ENCODE results near the gene CPOX. TPM values are rescaled to one million over a fixed set of nuclear protein-coding genes. Genes with fewer than 3 reads are reported as not detected.

The CPOX gene
- total and polyA plus RNA-seq, 10 of the 15 experiments (the other 5 are each of a cell fraction or from before 2014, with no cell fraction given), result 40.7 to 72.6 (median 64.5) TPM

DNA sequence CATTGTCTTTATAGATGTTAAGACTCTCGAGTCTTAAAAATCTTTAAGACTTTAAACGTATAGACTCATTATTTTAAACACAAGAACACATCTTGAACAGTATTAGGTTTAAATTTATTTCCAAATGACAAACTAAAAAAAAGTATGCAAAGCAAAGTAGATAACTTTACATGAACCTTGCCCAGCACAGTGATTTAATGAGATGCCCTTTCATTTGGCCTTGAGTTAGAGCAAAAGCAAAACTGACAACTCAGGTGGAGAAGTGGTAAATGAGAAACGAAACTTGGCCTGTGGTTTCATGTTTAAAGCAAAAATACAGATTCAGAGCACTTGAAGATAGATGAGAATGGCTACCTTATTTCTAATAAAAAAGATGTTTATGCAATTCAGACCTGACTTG, 53.1 kb downstream of the CPOX start (continued):
- TF ChIP-seq IRF4 (IDR thresholded peaks at IDR 0.05; ENCODE audit: low read depth, low read length), result peak; percentile 95
- no peak for TF ChIP-seq EGR1 (IDR thresholded peaks at IDR 0.05; ENCODE audit: borderline replicate concordance in 1 of 2, low read depth in 2 of 2, low read length in 2 of 2)
- no peak for TF ChIP-seq NR2C1 (IDR thresholded peaks at IDR 0.05)
- TF ChIP-seq BACH1 (IDR thresholded peaks at IDR 0.05; ENCODE audit: borderline replicate concordance), result peak; percentile 83; the same call in 1 of the 2 replicates
- TF ChIP-seq, protein P1, sequence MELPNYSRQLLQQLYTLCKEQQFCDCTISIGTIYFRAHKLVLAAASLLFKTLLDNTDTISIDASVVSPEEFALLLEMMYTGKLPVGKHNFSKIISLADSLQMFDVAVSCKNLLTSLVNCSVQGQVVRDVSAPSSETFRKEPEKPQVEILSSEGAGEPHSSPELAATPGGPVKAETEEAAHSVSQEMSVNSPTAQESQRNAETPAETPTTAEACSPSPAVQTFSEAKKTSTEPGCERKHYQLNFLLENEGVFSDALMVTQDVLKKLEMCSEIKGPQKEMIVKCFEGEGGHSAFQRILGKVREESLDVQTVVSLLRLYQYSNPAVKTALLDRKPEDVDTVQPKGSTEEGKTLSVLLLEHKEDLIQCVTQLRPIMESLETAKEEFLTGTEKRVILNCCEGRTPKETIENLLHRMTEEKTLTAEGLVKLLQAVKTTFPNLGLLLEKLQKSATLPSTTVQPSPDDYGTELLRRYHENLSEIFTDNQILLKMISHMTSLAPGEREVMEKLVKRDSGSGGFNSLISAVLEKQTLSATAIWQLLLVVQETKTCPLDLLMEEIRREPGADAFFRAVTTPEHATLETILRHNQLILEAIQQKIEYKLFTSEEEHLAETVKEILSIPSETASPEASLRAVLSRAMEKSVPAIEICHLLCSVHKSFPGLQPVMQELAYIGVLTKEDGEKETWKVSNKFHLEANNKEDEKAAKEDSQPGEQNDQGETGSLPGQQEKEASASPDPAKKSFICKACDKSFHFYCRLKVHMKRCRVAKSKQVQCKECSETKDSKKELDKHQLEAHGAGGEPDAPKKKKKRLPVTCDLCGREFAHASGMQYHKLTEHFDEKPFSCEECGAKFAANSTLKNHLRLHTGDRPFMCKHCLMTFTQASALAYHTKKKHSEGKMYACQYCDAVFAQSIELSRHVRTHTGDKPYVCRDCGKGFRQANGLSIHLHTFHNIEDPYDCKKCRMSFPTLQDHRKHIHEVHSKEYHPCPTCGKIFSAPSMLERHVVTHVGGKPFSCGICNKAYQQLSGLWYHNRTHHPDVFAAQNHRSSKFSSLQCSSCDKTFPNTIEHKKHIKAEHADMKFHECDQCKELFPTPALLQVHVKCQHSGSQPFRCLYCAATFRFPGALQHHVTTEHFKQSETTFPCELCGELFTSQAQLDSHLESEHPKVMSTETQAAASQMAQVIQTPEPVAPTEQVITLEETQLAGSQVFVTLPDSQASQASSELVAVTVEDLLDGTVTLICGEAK (IDR thresholded peaks at IDR 0.05; ENCODE audit: borderline replicate concordance), result peak; percentile 83; the same call in 1 of the 2 replicates
- TF ChIP-seq IKZF2 (IDR thresholded peaks at IDR 0.05), result peak; percentile 57 to 80; a peak in 3 of 4 replicates
- no peak for TF ChIP-seq NFXL1 (IDR thresholded peaks at IDR 0.05; ENCODE audit: borderline replicate concordance)
- peak; percentile 51; the same call in 1 of the 2 replicates for TF ChIP-seq ESRRA (IDR thresholded peaks at IDR 0.05; ENCODE audit: low read length)
- TF ChIP-seq TBL1XR1 (IDR thresholded peaks at IDR 0.05; ENCODE audit: low read depth, low read length), result peak; percentile 88

Data from GM12878 (cell line).